H1 (cell line): Measurements from ENCODE around the gene POC1B.

ENCODE experiments used
- ATF2 ChIP-seq: IDR thresholded peaks from 2 replicates; pipeline ENCODE4 v1.6.1; 2012; ENCODE audit warnings: low read length, inconsistent platforms
- CTCF ChIP-seq, 3 experiments: IDR thresholded peaks; 1 replicate in 2 of 3; 2 replicates in 1 of 3; pipeline versions ENCODE4 v1.5.1 to v1.6.1; 2011; ENCODE audit warnings: low read length in 3 of 3, mild to moderate bottlenecking in 3 of 3, inconsistent platforms in 2 of 3, low read depth in 1 of 3, moderate library complexity in 1 of 3; ENCODE audit not compliant: insufficient read depth in 1 of 3; ENCODE audit errors: control extremely low read depth in 1 of 3
- GABPA ChIP-seq: IDR thresholded peaks from 2 replicates; pipeline ENCODE4 v1.6.1; 2011; ENCODE audit warnings: mild to moderate bottlenecking, low read length, moderate library complexity, borderline replicate concordance; ENCODE audit not compliant: insufficient read depth
- GTF2F1 ChIP-seq: IDR thresholded peaks from 2 replicates; pipeline ENCODE4 v1.6.1; 2012; ENCODE audit warnings: low read depth, low read length, improper control_type of control experiment, borderline replicate concordance
- JUND ChIP-seq: IDR thresholded peaks from 2 replicates; pipeline ENCODE4 v1.6.1; 2011; ENCODE audit warnings: mild to moderate bottlenecking, improper control_type of control experiment, low read length
- MAFK ChIP-seq: IDR thresholded peaks from 2 replicates; pipeline ENCODE4 v1.6.1; 2012; ENCODE audit warnings: low read depth, mild to moderate bottlenecking, improper control_type of control experiment, low read length
- MAX ChIP-seq: IDR thresholded peaks from 2 replicates; pipeline ENCODE4 v1.6.1; 2012; ENCODE audit warnings: inconsistent platforms
- NRF1 ChIP-seq: IDR thresholded peaks from 2 replicates; pipeline ENCODE4 v1.6.1; 2011; ENCODE audit warnings: mild to moderate bottlenecking, low read depth, low read length, improper control_type of control experiment
- POLR2AphosphoS5 ChIP-seq: IDR thresholded peaks from 2 replicates; pipeline ENCODE4 v1.6.1; 2011; ENCODE audit warnings: low read depth, low read length
- RAD21 ChIP-seq, 2 experiments: IDR thresholded peaks in 1 of 2; conservative IDR thresholded peaks in 1 of 2; 2 replicates each; pipeline ENCODE4 v1.6.1; 2011; ENCODE audit warnings: low read depth in 2 of 2, low read length in 2 of 2, improper control_type of control experiment in 1 of 2, inconsistent platforms in 1 of 2, mild to moderate bottlenecking in 1 of 2, moderate library complexity in 1 of 2
- RFX5 ChIP-seq: IDR thresholded peaks from 2 replicates; pipeline ENCODE4 v1.6.1; 2011; ENCODE audit warnings: low read depth, low read length, improper control_type of control experiment, borderline replicate concordance
- RNF2 ChIP-seq: fragments of 200-900, 300-1000 bp; sonication (generic); IDR thresholded peaks from 2 replicates; pipeline ENCODE4 v1.7.1; 2016; ENCODE audit warnings: borderline replicate concordance, low read depth, mild to moderate bottlenecking, antibody characterized with exemption, low read length; ENCODE audit not compliant: poor library complexity, severe bottlenecking; ENCODE audit errors: missing control alignments
- SAP30 ChIP-seq: fragments of 300-600 bp; sonication (generic); IDR thresholded peaks from 2 replicates; pipeline ENCODE4 v1.7.1; 2012; ENCODE audit warnings: low read length, moderate library complexity, mild to moderate bottlenecking, inconsistent platforms; ENCODE audit not compliant: insufficient read depth, insufficient replicate concordance
- SIN3A ChIP-seq, 2 experiments: IDR thresholded peaks in 1 of 2; conservative IDR thresholded peaks in 1 of 2; 2 replicates each; pipeline ENCODE4 v1.6.1; 2011 to 2012; ENCODE audit warnings: low read length in 2 of 2, improper control_type of control experiment in 1 of 2, low read depth in 1 of 2, mild to moderate bottlenecking in 1 of 2

GRCh38 chr12:89501793-89502192, 24.1 kb downstream of the POC1B start:
- TF ChIP-seq CTCF (IDR thresholded peaks at IDR 0.05; ENCODE audit: control extremely low read depth in 1 of 3, insufficient read depth in 1 of 3, low read depth in 1 of 3, low read length in 3 of 3), result no peak
- no peak for TF ChIP-seq NRF1
- TF ChIP-seq ATF2, result no peak
- TF ChIP-seq SAP30, result no peak
- no peak for TF ChIP-seq POLR2AphosphoS5
- no peak for TF ChIP-seq JUND
- TF ChIP-seq MAFK, result no peak
- TF ChIP-seq GTF2F1, result no peak
- TF ChIP-seq RFX5, result no peak
- TF ChIP-seq RAD21 (IDR thresholded peaks at IDR 0.05 in 1 of 2, conservative IDR thresholded peaks at IDR 0.05 in 1 of 2; ENCODE audit: low read depth in 2 of 2, low read length in 2 of 2), result no peak
- TF ChIP-seq MAX, result no peak
- TF ChIP-seq RNF2, result no peak
- TF ChIP-seq SIN3A (conservative IDR thresholded peaks at IDR 0.05 in 1 of 2, IDR thresholded peaks at IDR 0.05 in 1 of 2; ENCODE audit: low read depth in 1 of 2, low read length in 2 of 2), result no peak
- no peak for TF ChIP-seq GABPA
